ENCODE results near the gene ARID3B.

ARID3B gene

DNA sequence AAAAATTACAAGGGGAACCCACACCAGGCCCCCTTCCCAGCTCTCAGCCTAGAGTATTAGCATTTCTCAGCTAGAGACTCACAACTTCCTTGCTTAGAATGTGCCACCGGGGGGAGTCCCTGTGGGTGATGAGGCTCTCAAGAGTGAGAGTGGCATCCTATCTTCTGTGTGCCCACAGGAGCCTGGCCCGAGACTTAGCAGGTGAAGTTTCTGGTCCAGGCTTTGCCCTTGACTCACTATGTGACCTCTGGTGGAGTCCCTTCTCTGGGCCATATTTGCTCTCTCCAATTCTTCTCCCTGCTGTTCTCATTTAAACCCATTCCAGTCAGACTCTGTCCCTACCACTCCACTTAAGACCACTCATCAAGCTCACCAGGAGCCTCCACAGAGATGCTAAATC is 92.8 kb downstream of the ARID3B start:
- TF ChIP-seq EZH2 (IDR thresholded peaks at IDR 0.05) = no peak
- no peak for TF ChIP-seq POLR2AphosphoS5 (IDR thresholded peaks at IDR 0.05; ENCODE audit: borderline replicate concordance, low read depth, low read length)
- no peak for TF ChIP-seq FOXP2 (optimal IDR thresholded peaks at IDR 0.05; ENCODE audit: control extremely low read depth, extremely low read length, insufficient read depth)
- H3K27ac ChIP-seq = no peak overlapping the region
- no peak for DNase-seq (ENCODE audit: low read depth, low spot score)
- H3K4me3 ChIP-seq = no peak overlapping the region
- no peaks in the 10 kb centered on the region for H3K9me3 ChIP-seq (ENCODE audit: low read depth, low read length)
- H3K36me3 ChIP-seq (ENCODE audit: insufficient read depth, low read length) = peaks cover 67% of the 10 kb centered on the region
- H3K9ac ChIP-seq (ENCODE audit: insufficient read length) = no peak overlapping the region

DNA sequence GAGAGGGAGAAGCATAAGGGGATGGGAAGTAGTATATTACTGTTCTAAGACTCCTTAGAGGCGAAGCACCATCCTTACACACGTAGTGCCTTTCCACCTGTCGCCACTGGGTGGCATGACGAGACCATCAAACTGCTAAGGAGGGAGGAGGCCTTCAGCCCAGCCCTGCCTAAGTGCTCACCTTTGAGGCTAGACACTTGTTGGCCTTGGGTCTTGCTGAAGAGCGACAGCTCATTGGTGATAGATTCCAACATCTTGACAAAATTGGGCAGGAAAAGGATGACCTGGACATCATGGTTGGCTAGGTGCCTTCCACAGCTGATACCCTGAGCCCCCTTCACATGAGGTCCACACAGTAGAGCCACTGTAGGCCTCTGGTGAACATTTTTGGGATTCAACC is 94.2 kb downstream of the ARID3B start:
- Histone ChIP-seq H3K36me3 (ENCODE audit: insufficient read depth, low read length) (peaks cover 73% of the 10 kb centered on the region), H3K9me3 (ENCODE audit: low read depth, low read length) (no peaks in the 10 kb centered on the region), H3K4me3 (no peak overlapping the region), H3K9ac (ENCODE audit: insufficient read length) (no peak overlapping the region), H3K27ac (no peak overlapping the region)
- TF ChIP-seq FOXP2 (optimal IDR thresholded peaks at IDR 0.05; ENCODE audit: control extremely low read depth, extremely low read length, insufficient read depth) (no peak), EZH2 (IDR thresholded peaks at IDR 0.05) (no peak), POLR2AphosphoS5 (IDR thresholded peaks at IDR 0.05; ENCODE audit: borderline replicate concordance, low read depth, low read length) (no peak)
- DNase-seq (ENCODE audit: low read depth, low spot score) = no peak

DNA sequence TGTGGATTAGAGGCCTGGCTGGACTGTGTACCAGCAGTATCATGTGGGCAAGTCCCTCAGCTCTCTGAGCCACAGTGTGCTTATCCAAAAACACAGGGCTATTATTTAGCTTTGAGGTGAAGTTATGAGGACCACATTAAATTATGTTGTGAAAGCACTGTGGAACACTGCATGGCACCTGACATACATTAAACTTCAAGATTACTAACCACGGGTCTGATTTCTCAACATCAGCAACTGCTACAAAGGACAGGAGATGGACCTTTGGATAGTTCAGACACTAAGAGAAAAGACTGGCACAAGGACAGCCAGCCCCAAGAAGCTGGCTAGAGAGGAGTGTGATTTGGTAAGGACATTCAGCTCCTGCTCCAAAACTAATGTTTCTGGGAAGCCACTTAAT is 96.0 kb downstream of the ARID3B start:
- DNase-seq (ENCODE audit: low read depth, low spot score) = no peak
- Histone ChIP-seq H3K9me3 (ENCODE audit: low read depth, low read length) (no peaks in the 10 kb centered on the region), H3K4me3 (no peak overlapping the region), H3K36me3 (ENCODE audit: insufficient read depth, low read length) (peaks cover 66% of the 10 kb centered on the region), H3K27ac (no peak overlapping the region), H3K9ac (ENCODE audit: insufficient read length) (no peak overlapping the region)
- TF ChIP-seq EZH2 (IDR thresholded peaks at IDR 0.05) = no peak
- TF ChIP-seq FOXP2 (optimal IDR thresholded peaks at IDR 0.05; ENCODE audit: control extremely low read depth, extremely low read length, insufficient read depth) = no peak
- no peak for TF ChIP-seq POLR2AphosphoS5 (IDR thresholded peaks at IDR 0.05; ENCODE audit: borderline replicate concordance, low read depth, low read length)

DNA sequence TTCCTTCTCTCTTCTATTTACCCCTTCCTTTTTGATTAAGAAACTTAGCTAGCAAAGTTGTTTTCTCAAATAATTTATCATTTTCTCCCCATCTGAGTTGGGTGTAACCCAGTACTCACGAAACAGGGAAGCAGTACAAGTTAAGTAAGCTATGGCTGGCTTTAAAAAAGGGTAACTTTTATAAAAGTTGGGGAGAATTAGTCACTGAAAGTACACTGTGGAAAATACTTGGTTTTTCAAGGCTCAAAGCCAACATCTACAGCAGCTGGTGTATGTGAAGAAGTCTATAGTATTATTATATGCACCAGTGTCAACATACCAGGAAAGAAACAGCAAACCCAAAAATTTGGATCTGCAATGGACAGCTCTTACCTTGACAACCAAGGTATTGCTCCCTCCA is 100.1 kb downstream of the ARID3B start:
- no peak for DNase-seq (ENCODE audit: low read depth, low spot score)
- Histone ChIP-seq H3K9ac (ENCODE audit: insufficient read length) (no peak overlapping the region), H3K9me3 (ENCODE audit: low read depth, low read length) (no peaks in the 10 kb centered on the region), H3K36me3 (ENCODE audit: insufficient read depth, low read length) (peaks cover 37% of the 10 kb centered on the region), H3K27ac (no peak overlapping the region), H3K4me3 (no peak overlapping the region)
- TF ChIP-seq POLR2AphosphoS5 (IDR thresholded peaks at IDR 0.05; ENCODE audit: borderline replicate concordance, low read depth, low read length) = no peak
- TF ChIP-seq FOXP2 (optimal IDR thresholded peaks at IDR 0.05; ENCODE audit: control extremely low read depth, extremely low read length, insufficient read depth) = no peak
- TF ChIP-seq EZH2 (IDR thresholded peaks at IDR 0.05) = no peak

DNA sequence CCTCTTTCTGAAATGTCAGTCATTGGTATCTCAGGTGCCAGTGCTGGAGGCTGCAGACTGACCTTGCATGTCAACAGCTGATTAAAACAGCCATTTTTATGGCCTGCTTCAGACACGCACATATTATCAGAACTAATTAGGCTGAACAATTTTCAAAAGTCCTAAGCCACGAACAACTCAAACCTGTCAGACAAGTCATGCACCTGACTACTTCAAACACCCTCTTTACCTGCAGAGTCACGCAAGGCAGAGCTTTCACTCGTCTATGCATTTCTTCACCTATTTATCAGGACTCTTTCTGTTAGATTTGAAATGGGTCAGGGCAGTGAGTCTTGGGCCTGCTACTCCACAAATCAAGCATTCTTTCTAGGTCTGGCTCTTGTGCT is 101.3 kb downstream of the ARID3B start:
- Histone ChIP-seq H3K9ac (ENCODE audit: insufficient read length) (peak overlapping the region; percentile 9), H3K4me3 (peak overlapping the region; percentile 68), H3K36me3 (ENCODE audit: insufficient read depth, low read length) (peaks cover 25% of the 10 kb centered on the region), H3K27ac (peak overlapping the region; percentile 99), H3K9me3 (ENCODE audit: low read depth, low read length) (no peaks in the 10 kb centered on the region)
- no peak for TF ChIP-seq POLR2AphosphoS5 (IDR thresholded peaks at IDR 0.05; ENCODE audit: borderline replicate concordance, low read depth, low read length)
- no peak for TF ChIP-seq EZH2 (IDR thresholded peaks at IDR 0.05)
- no peak for DNase-seq (ENCODE audit: low read depth, low spot score)

DNA sequence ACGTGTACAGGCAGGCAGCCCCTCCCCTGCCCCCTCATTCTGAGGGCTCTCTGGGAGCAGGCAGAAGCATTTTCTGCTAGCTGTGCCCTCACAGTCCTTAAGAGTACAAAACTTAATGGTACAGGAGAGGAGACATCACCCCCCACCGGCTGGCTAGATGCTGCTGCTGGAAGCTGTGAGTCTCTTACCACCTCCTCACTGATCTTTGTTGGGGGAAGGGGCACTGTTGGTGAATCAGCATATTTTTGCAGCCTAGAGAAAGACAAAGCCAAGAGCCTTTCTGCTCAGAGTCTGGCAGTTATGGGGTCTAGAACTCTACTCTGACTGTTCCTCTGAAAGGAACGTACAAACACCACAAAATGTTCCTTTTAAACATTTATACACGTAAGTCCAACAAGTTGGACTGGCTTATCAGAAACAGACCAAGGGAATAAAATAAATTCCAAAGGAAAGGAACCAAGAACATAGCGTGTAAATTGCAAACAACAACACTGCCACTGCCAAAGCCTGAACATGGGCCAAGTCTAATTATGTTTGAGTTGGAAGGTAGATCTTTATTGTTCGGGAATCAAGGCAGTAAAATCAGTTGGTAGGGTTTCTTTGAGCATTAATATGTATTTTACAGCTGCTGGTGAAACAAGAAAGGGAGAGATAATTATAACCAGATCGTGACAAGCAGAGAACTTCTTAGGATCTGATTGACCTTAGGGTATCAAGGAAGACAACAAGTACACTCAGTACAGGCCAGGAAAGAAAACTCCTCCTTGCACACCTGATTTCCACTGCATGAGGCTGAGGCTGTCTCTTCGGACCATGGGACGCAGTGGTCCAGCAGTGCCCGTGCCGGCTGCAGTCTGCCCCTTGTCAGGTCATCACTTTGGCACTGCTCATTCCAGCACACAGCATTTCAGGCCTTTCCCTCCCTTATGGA is 102.0 kb downstream of the ARID3B start:
- H3K9me3 ChIP-seq (ENCODE audit: low read depth, low read length) = no peaks in the 10 kb centered on the region
- H3K36me3 ChIP-seq (ENCODE audit: insufficient read depth, low read length) = peaks cover 21% of the 10 kb centered on the region
- H3K4me3 ChIP-seq = peak overlapping the region; percentile 68
- TF ChIP-seq POLR2AphosphoS5 (IDR thresholded peaks at IDR 0.05; ENCODE audit: borderline replicate concordance, low read depth, low read length) = no peak
- TF ChIP-seq EZH2 (IDR thresholded peaks at IDR 0.05) = no peak
- TF ChIP-seq FOXP2 (optimal IDR thresholded peaks at IDR 0.05; ENCODE audit: control extremely low read depth, extremely low read length, insufficient read depth) = no peak
- peak; percentile 58 for DNase-seq (ENCODE audit: low read depth, low spot score)
- H3K9ac ChIP-seq (ENCODE audit: insufficient read length) = peak overlapping the region; percentile 78
- H3K27ac ChIP-seq = peak overlapping the region; percentile 99

DNA sequence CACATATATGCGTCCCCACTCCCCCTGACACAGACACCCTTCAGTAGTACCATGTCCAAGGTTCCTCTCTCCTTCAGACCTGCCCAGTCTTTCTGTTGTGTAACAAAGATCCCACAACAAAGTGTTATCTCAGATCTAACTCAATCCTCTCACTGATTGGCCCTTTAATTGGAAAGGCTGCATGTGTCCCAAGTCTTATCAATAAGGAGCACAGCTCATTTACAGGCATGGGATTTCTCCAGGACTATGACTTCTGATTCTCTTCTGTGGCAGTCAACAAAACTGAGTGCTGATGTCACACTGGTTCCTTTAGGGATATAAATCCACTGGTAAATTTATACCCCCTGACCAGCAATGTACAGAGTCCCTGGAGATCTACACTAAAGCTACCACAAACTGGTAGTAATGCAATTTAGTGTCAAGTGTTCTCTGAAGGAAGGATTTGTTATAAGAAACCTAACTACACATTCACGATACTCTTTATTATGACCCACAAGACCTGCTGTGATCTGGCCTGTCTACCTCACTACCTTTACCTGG is 102.7 kb downstream of the ARID3B start:
- Histone ChIP-seq H3K9me3 (ENCODE audit: low read depth, low read length) (no peaks in the 10 kb centered on the region), H3K9ac (ENCODE audit: insufficient read length) (peak overlapping the region; percentile 78), H3K36me3 (ENCODE audit: insufficient read depth, low read length) (peaks cover 19% of the 10 kb centered on the region), H3K4me3 (peak overlapping the region; percentile 68), H3K27ac (peak overlapping the region; percentile 99)
- TF ChIP-seq POLR2AphosphoS5 (IDR thresholded peaks at IDR 0.05; ENCODE audit: borderline replicate concordance, low read depth, low read length) = no peak
- no peak for TF ChIP-seq FOXP2 (optimal IDR thresholded peaks at IDR 0.05; ENCODE audit: control extremely low read depth, extremely low read length, insufficient read depth)
- no peak for TF ChIP-seq EZH2 (IDR thresholded peaks at IDR 0.05)
- no peak for DNase-seq (ENCODE audit: low read depth, low spot score)

DNA sequence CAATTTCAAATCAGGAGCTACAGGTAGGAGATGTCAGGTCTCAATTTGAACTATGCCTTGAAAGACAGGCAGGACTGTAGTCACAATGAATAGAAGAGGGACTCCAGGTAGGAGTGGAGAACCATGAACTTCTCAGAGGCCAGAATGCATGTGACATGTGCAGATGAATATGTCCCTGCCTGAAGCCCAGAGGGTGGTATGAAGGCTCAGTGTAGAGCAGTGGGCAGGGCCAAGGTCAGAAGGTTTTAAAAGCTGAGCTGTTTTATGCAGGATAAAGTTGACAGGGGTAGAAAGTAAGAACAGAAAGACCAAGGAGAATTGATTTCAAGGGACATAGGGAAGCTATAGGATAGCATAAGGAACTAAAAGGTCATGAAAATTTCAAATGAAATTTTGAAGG is 105.5 kb downstream of the ARID3B start:
- H3K9ac ChIP-seq (ENCODE audit: insufficient read length) = no peak overlapping the region
- no peak overlapping the region for H3K27ac ChIP-seq
- TF ChIP-seq FOXP2 (optimal IDR thresholded peaks at IDR 0.05; ENCODE audit: control extremely low read depth, extremely low read length, insufficient read depth) = no peak
- TF ChIP-seq POLR2AphosphoS5 (IDR thresholded peaks at IDR 0.05; ENCODE audit: borderline replicate concordance, low read depth, low read length) = no peak
- TF ChIP-seq EZH2 (IDR thresholded peaks at IDR 0.05) = no peak
- no peak for DNase-seq (ENCODE audit: low read depth, low spot score)
- H3K4me3 ChIP-seq = no peak overlapping the region
- H3K36me3 ChIP-seq (ENCODE audit: insufficient read depth, low read length) = peaks cover 4% of the 10 kb centered on the region; the same call in 1 of the 2 replicates
- no peaks in the 10 kb centered on the region for H3K9me3 ChIP-seq (ENCODE audit: low read depth, low read length)

All from SK-N-MC (cell line).